Liver (tissue), 9 donors: ENCODE data around the gene SLC25A22. TPM values are rescaled to one million over a fixed set of nuclear protein-coding genes. Genes with fewer than 3 reads are reported as not detected.

Experiments
- DNase-seq: peaks from one replicate; pipeline ENCODE4 v3.0.0-alpha.2; 2017; ENCODE audit warnings: low spot score
- H3K27ac ChIP-seq, 2 donors: one replicate each; pipeline ENCODE4 v1.7.0; 2013; ENCODE audit warnings: inconsistent platforms in 2 of 2, low read length in 2 of 2, control low read depth in 1 of 2, low read depth in 1 of 2, mild to moderate bottlenecking in 1 of 2
- H3K27me3 ChIP-seq, 4 donors: one replicate each; pipeline versions ENCODE4 v1.6.1 to v1.7.0; 2013; ENCODE audit warnings: low read length in 3 of 4, inconsistent platforms in 1 of 4, mild to moderate bottlenecking in 1 of 4, moderate library complexity in 1 of 4; ENCODE audit not compliant: control insufficient read depth in 4 of 4, insufficient read depth in 4 of 4
- H3K36me3 ChIP-seq, 4 donors: one replicate each; pipeline versions ENCODE4 v1.6.1 to v1.7.0; 2013; ENCODE audit warnings: low read length in 3 of 4, mild to moderate bottlenecking in 3 of 4, low read depth in 1 of 4, moderate library complexity in 1 of 4; ENCODE audit not compliant: control insufficient read depth in 4 of 4, insufficient read depth in 3 of 4
- H3K4me1 ChIP-seq, 4 donors: one replicate each; pipeline versions ENCODE4 v1.6.1 to v1.7.0; 2013; ENCODE audit warnings: low read length in 3 of 4, mild to moderate bottlenecking in 3 of 4, moderate library complexity in 1 of 4; ENCODE audit not compliant: control insufficient read depth in 4 of 4, insufficient read depth in 4 of 4
- H3K4me3 ChIP-seq, 3 donors: one replicate each; pipeline versions ENCODE4 v1.6.1 to v1.7.0; 2013; ENCODE audit warnings: low read length in 3 of 3, control low read depth in 1 of 3, low read depth in 1 of 3, mild to moderate bottlenecking in 1 of 3
- H3K9ac ChIP-seq, 2 donors: one replicate each; pipeline ENCODE4 v1.7.0; 2013; ENCODE audit warnings: low read length in 2 of 2, mild to moderate bottlenecking in 2 of 2, moderate library complexity in 2 of 2, control low read depth in 1 of 2, low read depth in 1 of 2
- H3K9me3 ChIP-seq, 4 donors: one replicate each; pipeline versions ENCODE4 v1.6.1 to v1.7.0; 2013; ENCODE audit warnings: low read length in 3 of 4; ENCODE audit not compliant: control insufficient read depth in 4 of 4
- EGR1 ChIP-seq, 2 donors: IDR thresholded peaks; 2 replicates each; pipeline ENCODE4 v1.6.1; 2016 to 2018; ENCODE audit warnings: antibody characterized with exemption in 2 of 2, low read depth in 2 of 2
- FOXA1 ChIP-seq: IDR thresholded peaks from 2 replicates; pipeline ENCODE4 v1.6.1; 2016; ENCODE audit warnings: antibody characterized with exemption
- FOXA2 ChIP-seq: IDR thresholded peaks from 2 replicates; pipeline ENCODE4 v1.6.1; 2016; ENCODE audit warnings: antibody characterized with exemption
- GABPA ChIP-seq, 2 donors: IDR thresholded peaks in 1 of 2; conservative IDR thresholded peaks in 1 of 2; 2 replicates each; pipeline ENCODE4 v1.6.1; 2016; ENCODE audit warnings: antibody characterized with exemption in 2 of 2, mild to moderate bottlenecking in 1 of 2, moderate library complexity in 1 of 2
- HNF4A ChIP-seq, 2 donors: conservative IDR thresholded peaks; 2 replicates each; pipeline ENCODE4 v1.6.1; 2016; ENCODE audit warnings: antibody characterized with exemption in 2 of 2, mild to moderate bottlenecking in 2 of 2
- HNF4G ChIP-seq: IDR thresholded peaks from 2 replicates; pipeline ENCODE4 v1.6.1; 2016; ENCODE audit warnings: antibody characterized with exemption
- JUND ChIP-seq, 2 donors: IDR thresholded peaks; 2 replicates each; pipeline ENCODE4 v1.6.1; 2016; ENCODE audit warnings: antibody characterized with exemption in 2 of 2
- RAD21 ChIP-seq, 2 donors: IDR thresholded peaks; 2 replicates each; pipeline ENCODE4 v1.6.1; 2016; ENCODE audit warnings: antibody characterized with exemption in 2 of 2, mild to moderate bottlenecking in 2 of 2
- RXRA ChIP-seq, 2 donors: IDR thresholded peaks; 2 replicates each; pipeline ENCODE4 v1.6.1; 2017 to 2018; ENCODE audit warnings: antibody characterized with exemption in 2 of 2, mild to moderate bottlenecking in 1 of 2
- SP1 ChIP-seq: IDR thresholded peaks from 2 replicates; pipeline ENCODE4 v1.6.1; 2018; ENCODE audit warnings: antibody characterized with exemption, mild to moderate bottlenecking
- TAF1 ChIP-seq: conservative IDR thresholded peaks from 2 replicates; pipeline ENCODE4 v1.6.1; 2016; ENCODE audit warnings: antibody characterized with exemption, mild to moderate bottlenecking
- YY1 ChIP-seq: IDR thresholded peaks from 2 replicates; pipeline ENCODE4 v1.6.1; 2016; ENCODE audit warnings: antibody characterized with exemption, mild to moderate bottlenecking
- WGBS: extraction: QIAGEN DNeasy Blood & Tissue Kit; methylation state at CpG from one replicate; pipeline ENCODE4 v1.1.7; 2013; 5-methylcytosine and 5-hydroxymethylcytosine counted together
- polyA plus RNA-seq, 2 donors: library from polyadenylated mRNA; stranded (reverse) in 1 of 2; unstranded in 1 of 2; fragments of 200-250 nt in 1 of 2; fragments of >200 nt in 1 of 2; fragmentation: Nextera tagmentation in 1 of 2; extraction: Ambion mirVana in 1 of 2; gene quantifications; one replicate each; pipeline versions ENCODE4 v1.2.1 to v1.2.3, GENCODE V29; 2013 to 2015
- total RNA-seq, 2 donors: library from RNA; depleted of rRNA; stranded (reverse); fragments of >200 nt; gene quantifications; one replicate each; pipeline ENCODE4 v1.2.3, GENCODE V29; 2014
- TF ChIP-seq, protein P1 (sequence below): fragments of 150-350 bp; IDR thresholded peaks from 2 replicates; pipeline ENCODE4 v1.5.1; 2017; ENCODE audit warnings: improper control_type of control experiment, low read depth, low read length; ENCODE audit not compliant: missing input control
- TF ChIP-seq, protein P2 (sequence below): IDR thresholded peaks from 2 replicates; pipeline ENCODE4 v1.6.1; 2016; ENCODE audit warnings: antibody characterized with exemption, mild to moderate bottlenecking
- TF ChIP-seq, protein P3 (sequence below): IDR thresholded peaks from 2 replicates; pipeline ENCODE4 v1.6.1; 2016; ENCODE audit warnings: antibody characterized with exemption
- TF ChIP-seq, protein P4 (sequence below): IDR thresholded peaks from 2 replicates; pipeline ENCODE4 v1.6.1; 2016; ENCODE audit warnings: antibody characterized with exemption
- donor health status: healthy.
- donor health status: healthy.
- donor health status: healthy.
- donor health status: healthy.
- donor health status: healthy.

SLC25A22 gene
- total and polyA plus RNA-seq, 4 donors, result 5.3 to 26.8 (median 12.1) TPM

- DNase-seq, result no peak
- no peak overlapping the region for H3K9ac ChIP-seq
- H3K36me3 ChIP-seq, result peaks cover 5 to 23% (median 19%) of the 10 kb centered on the region in 4 donors
- no peak overlapping the region for H3K4me3 ChIP-seq
- no peaks in the 10 kb centered on the region for H3K27me3 ChIP-seq
- H3K9me3 ChIP-seq, result no peaks in the 10 kb centered on the region
- 91% methylated on average over 9 of the region's 9 CpGs for WGBS
- H3K4me1 ChIP-seq, result peaks cover 0 to 26% (median 16%) of the 10 kb centered on the region in 4 donors
- TF ChIP-seq FOXA2, result no peak
- no peak for TF ChIP-seq YY1
- TF ChIP-seq EGR1 (IDR thresholded peaks at IDR 0.05; ENCODE audit: low read depth in 2 of 2), result no peak
- TF ChIP-seq, protein P1, sequence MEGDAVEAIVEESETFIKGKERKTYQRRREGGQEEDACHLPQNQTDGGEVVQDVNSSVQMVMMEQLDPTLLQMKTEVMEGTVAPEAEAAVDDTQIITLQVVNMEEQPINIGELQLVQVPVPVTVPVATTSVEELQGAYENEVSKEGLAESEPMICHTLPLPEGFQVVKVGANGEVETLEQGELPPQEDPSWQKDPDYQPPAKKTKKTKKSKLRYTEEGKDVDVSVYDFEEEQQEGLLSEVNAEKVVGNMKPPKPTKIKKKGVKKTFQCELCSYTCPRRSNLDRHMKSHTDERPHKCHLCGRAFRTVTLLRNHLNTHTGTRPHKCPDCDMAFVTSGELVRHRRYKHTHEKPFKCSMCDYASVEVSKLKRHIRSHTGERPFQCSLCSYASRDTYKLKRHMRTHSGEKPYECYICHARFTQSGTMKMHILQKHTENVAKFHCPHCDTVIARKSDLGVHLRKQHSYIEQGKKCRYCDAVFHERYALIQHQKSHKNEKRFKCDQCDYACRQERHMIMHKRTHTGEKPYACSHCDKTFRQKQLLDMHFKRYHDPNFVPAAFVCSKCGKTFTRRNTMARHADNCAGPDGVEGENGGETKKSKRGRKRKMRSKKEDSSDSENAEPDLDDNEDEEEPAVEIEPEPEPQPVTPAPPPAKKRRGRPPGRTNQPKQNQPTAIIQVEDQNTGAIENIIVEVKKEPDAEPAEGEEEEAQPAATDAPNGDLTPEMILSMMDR, result no peak
- no peak for TF ChIP-seq HNF4A (conservative IDR thresholded peaks at IDR 0.05)
- TF ChIP-seq SP1, result no peak
- TF ChIP-seq JUND (IDR thresholded peaks at IDR 0.05), result no peak
- TF ChIP-seq, protein P2, sequence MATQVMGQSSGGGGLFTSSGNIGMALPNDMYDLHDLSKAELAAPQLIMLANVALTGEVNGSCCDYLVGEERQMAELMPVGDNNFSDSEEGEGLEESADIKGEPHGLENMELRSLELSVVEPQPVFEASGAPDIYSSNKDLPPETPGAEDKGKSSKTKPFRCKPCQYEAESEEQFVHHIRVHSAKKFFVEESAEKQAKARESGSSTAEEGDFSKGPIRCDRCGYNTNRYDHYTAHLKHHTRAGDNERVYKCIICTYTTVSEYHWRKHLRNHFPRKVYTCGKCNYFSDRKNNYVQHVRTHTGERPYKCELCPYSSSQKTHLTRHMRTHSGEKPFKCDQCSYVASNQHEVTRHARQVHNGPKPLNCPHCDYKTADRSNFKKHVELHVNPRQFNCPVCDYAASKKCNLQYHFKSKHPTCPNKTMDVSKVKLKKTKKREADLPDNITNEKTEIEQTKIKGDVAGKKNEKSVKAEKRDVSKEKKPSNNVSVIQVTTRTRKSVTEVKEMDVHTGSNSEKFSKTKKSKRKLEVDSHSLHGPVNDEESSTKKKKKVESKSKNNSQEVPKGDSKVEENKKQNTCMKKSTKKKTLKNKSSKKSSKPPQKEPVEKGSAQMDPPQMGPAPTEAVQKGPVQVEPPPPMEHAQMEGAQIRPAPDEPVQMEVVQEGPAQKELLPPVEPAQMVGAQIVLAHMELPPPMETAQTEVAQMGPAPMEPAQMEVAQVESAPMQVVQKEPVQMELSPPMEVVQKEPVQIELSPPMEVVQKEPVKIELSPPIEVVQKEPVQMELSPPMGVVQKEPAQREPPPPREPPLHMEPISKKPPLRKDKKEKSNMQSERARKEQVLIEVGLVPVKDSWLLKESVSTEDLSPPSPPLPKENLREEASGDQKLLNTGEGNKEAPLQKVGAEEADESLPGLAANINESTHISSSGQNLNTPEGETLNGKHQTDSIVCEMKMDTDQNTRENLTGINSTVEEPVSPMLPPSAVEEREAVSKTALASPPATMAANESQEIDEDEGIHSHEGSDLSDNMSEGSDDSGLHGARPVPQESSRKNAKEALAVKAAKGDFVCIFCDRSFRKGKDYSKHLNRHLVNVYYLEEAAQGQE, result no peak
- TF ChIP-seq, protein P3, sequence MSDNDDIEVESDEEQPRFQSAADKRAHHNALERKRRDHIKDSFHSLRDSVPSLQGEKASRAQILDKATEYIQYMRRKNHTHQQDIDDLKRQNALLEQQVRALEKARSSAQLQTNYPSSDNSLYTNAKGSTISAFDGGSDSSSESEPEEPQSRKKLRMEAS, result no peak
- TF ChIP-seq HNF4G, result no peak
- TF ChIP-seq RAD21 (IDR thresholded peaks at IDR 0.05), result no peak
- TF ChIP-seq GABPA (IDR thresholded peaks at IDR 0.05 in 1 of 2, conservative IDR thresholded peaks at IDR 0.05 in 1 of 2), result no peak
- TF ChIP-seq, protein P4, sequence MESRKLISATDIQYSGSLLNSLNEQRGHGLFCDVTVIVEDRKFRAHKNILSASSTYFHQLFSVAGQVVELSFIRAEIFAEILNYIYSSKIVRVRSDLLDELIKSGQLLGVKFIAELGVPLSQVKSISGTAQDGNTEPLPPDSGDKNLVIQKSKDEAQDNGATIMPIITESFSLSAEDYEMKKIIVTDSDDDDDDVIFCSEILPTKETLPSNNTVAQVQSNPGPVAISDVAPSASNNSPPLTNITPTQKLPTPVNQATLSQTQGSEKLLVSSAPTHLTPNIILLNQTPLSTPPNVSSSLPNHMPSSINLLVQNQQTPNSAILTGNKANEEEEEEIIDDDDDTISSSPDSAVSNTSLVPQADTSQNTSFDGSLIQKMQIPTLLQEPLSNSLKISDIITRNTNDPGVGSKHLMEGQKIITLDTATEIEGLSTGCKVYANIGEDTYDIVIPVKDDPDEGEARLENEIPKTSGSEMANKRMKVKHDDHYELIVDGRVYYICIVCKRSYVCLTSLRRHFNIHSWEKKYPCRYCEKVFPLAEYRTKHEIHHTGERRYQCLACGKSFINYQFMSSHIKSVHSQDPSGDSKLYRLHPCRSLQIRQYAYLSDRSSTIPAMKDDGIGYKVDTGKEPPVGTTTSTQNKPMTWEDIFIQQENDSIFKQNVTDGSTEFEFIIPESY, result no peak
- TF ChIP-seq FOXA1, result no peak
- no peak for TF ChIP-seq TAF1
- no peak for TF ChIP-seq RXRA (IDR thresholded peaks at IDR 0.05)
- no peak overlapping the region for H3K27ac ChIP-seq
Measured at GRCh38 chr11:813456-814096, 15.5 kb upstream of the SLC25A22 start.

DNA sequence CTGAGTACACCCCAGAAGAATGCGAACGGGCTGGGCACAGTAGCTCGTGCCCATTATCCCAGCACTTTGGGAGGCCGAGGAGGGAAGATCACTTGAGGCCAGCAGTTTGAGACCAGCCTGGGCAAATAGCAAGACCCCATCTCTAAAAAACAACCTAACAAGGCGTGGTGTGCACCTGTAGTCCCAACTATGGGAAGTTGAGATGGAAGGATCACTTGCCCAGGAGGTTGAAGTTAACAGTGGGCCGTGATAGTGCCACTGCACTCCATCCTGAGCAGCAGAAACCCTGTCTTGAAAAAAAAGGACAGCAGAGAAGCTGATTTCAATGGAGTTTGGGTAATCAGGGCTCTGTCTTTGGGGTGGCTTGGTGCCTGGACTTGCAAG is 15.0 kb upstream of the SLC25A22 start:
- 98% methylated on average over 6 of the region's 6 CpGs for WGBS
- H3K4me3 ChIP-seq, result no peak overlapping the region
- no peak overlapping the region for H3K27ac ChIP-seq
- H3K9ac ChIP-seq, result no peak overlapping the region
- no peaks in the 10 kb centered on the region for H3K27me3 ChIP-seq
- no peak for DNase-seq
- TF ChIP-seq GABPA (IDR thresholded peaks at IDR 0.05 in 1 of 2, conservative IDR thresholded peaks at IDR 0.05 in 1 of 2), result no peak
- peaks cover 4 to 27% (median 20%) of the 10 kb centered on the region in 4 donors for H3K4me1 ChIP-seq
- peaks cover 5 to 23% (median 19%) of the 10 kb centered on the region in 4 donors for H3K36me3 ChIP-seq
- no peaks in the 10 kb centered on the region for H3K9me3 ChIP-seq
